Endothelial cell of umbilical vein (primary cell): ENCODE measurements around the gene ADAMTS14. TPM values are rescaled to one million over a fixed set of nuclear protein-coding genes. Genes with fewer than 3 reads are reported as not detected.

ENCODE experiments used
- BruUV-seq: library from RNA; stranded (reverse); fragments of 400-500 nt; replicated peaks from 2 replicates; lab custom pipeline; 2021; lab: Mats Ljungman, UMichigan
- CTCF ChIA-PET: fragments of 300-600, 350-600 bp; sonication (Branson Sonifier 250); formaldehyde crosslinking; loops from one replicate; lab custom pipeline; 2021; ENCODE audit warnings: antibody characterized with exemption, inconsistent platforms; lab: Charles Lee
- POLR2A ChIA-PET: fragments of 300-600, 350-600 bp; sonication (Branson Sonifier 250); formaldehyde crosslinking; loops from one replicate; lab custom pipeline; 2021; ENCODE audit warnings: antibody characterized with exemption, inconsistent platforms; lab: Charles Lee
- DNase-seq: peaks from one replicate; pipeline ENCODE4 v3.0.0-alpha.2; 2011; ENCODE audit warnings: low read depth, low spot score
- FAIRE-seq: peaks from 2 replicates; lab custom pipeline; 2011; peaks lifted over from hg19 to GRCh38; lab: Jason Lieb, UNC
- H2AFZ ChIP-seq: 2 replicates; pipeline ENCODE4 v1.6.0; 2012; ENCODE audit warnings: low read depth, low read length, control low read depth, inconsistent platforms
- H3K27ac ChIP-seq: 2 replicates; pipeline ENCODE4 v1.5.1; 2011; ENCODE audit warnings: low read depth, mild to moderate bottlenecking, control low read depth, low read length, moderate library complexity; ENCODE audit not compliant: insufficient read depth
- H3K27me3 ChIP-seq, 2 experiments: 2 replicates each; pipeline versions ENCODE4 v1.6.0 to v1.6.1; 2011; ENCODE audit warnings: low read length in 2 of 2, mixed read lengths in 1 of 2; ENCODE audit not compliant: control insufficient read depth in 2 of 2, insufficient read depth in 2 of 2
- H3K36me3 ChIP-seq, 2 experiments: 2 replicates in 1 of 2; 3 replicates in 1 of 2; pipeline ENCODE4 v1.5.1; 2011; ENCODE audit warnings: low read length in 2 of 2, mild to moderate bottlenecking in 1 of 2, moderate library complexity in 1 of 2; ENCODE audit not compliant: control insufficient read depth in 2 of 2, insufficient read depth in 2 of 2; ENCODE audit errors: extremely low read depth in 1 of 2
- H3K4me1 ChIP-seq: 3 replicates; pipeline ENCODE4 v1.5.1; 2011; ENCODE audit warnings: mild to moderate bottlenecking, low read length; ENCODE audit not compliant: control insufficient read depth, insufficient read depth; ENCODE audit errors: extremely low read depth
- H3K4me2 ChIP-seq: 2 replicates; pipeline ENCODE4 v1.6.1; 2011; ENCODE audit warnings: low read length, control low read depth, mixed read lengths; ENCODE audit not compliant: insufficient read depth
- H3K4me3 ChIP-seq, 3 experiments: fragments of 200-600 bp in 1 of 3; sonication (generic), shearing (Covaris generic) in 1 of 3; replicated peaks in 1 of 3; 2 replicates each; pipeline ENCODE4 v1.5.1; 2011 to 2016; ENCODE audit warnings: control low read depth in 3 of 3, low read length in 3 of 3, mild to moderate bottlenecking in 2 of 3, inconsistent platforms in 1 of 3, low read depth in 1 of 3, moderate library complexity in 1 of 3; ENCODE audit not compliant: insufficient read depth in 1 of 3
- H3K79me2 ChIP-seq: 2 replicates; pipeline ENCODE4 v1.6.0; 2012; ENCODE audit warnings: low read length, inconsistent platforms; ENCODE audit not compliant: control insufficient read depth, insufficient read depth
- H3K9ac ChIP-seq: replicated peaks from 2 replicates; pipeline ENCODE3; 2011; ENCODE audit warnings: low read length, control low read depth; ENCODE audit not compliant: insufficient read depth; ENCODE audit errors: extremely low read depth
- H3K9me1 ChIP-seq: replicated peaks from 3 replicates; pipeline ENCODE4 v1.6.0; 2011; ENCODE audit warnings: mild to moderate bottlenecking, low read length; ENCODE audit not compliant: control insufficient read depth, insufficient read depth; ENCODE audit errors: extremely low read depth
- H3K9me3 ChIP-seq: replicated peaks from 2 replicates; pipeline ENCODE4 v1.5.1; 2012; ENCODE audit warnings: low read length, inconsistent platforms; ENCODE audit not compliant: control insufficient read depth, insufficient read depth
- H4K20me1 ChIP-seq: replicated peaks from 2 replicates; pipeline ENCODE3; 2011; ENCODE audit warnings: mild to moderate bottlenecking, low read length; ENCODE audit not compliant: control insufficient read depth, insufficient read depth; ENCODE audit errors: extremely low read depth
- CTCF ChIP-seq, 2 donors: IDR thresholded peaks; 1 replicate in 1 of 2; 2 replicates in 1 of 2; pipeline ENCODE4 v1.5.1; 2011; ENCODE audit warnings: low read length in 2 of 2, mild to moderate bottlenecking in 2 of 2, moderate library complexity in 2 of 2, control low read depth in 1 of 2, inconsistent platforms in 1 of 2, low read depth in 1 of 2; ENCODE audit not compliant: insufficient read depth in 1 of 2; ENCODE audit errors: extremely low read depth in 1 of 2
- FOS ChIP-seq: IDR thresholded peaks from 2 replicates; pipeline ENCODE4 v1.6.1; 2011; ENCODE audit warnings: mild to moderate bottlenecking, low read length, moderate library complexity, borderline replicate concordance; ENCODE audit not compliant: insufficient read depth
- JUN ChIP-seq: IDR thresholded peaks from 2 replicates; pipeline ENCODE4 v1.6.1; 2011; ENCODE audit warnings: borderline replicate concordance, low read depth; ENCODE audit not compliant: insufficient read length, insufficient read depth
- MAX ChIP-seq: IDR thresholded peaks from 2 replicates; pipeline ENCODE4 v1.6.1; 2011; ENCODE audit not compliant: insufficient read depth, insufficient read length
- MYC ChIP-seq: IDR thresholded peaks from one replicate; pipeline ENCODE4 v1.6.1; 2011; ENCODE audit warnings: mild to moderate bottlenecking, low read depth, low read length
- POLR2AphosphoS5 ChIP-seq: IDR thresholded peaks from 2 replicates; pipeline ENCODE4 v1.6.1; 2012; ENCODE audit warnings: low read depth, mild to moderate bottlenecking, control low read depth, low read length, moderate library complexity; ENCODE audit not compliant: insufficient read depth
- dilution Hi-C: fragments of 300-500 bp; cut with MboI; formaldehyde crosslinking; loops from one replicate; pipeline ENCODE4 v1.15.0; 2019; ENCODE audit warnings: low sequenced_read_pairs; ENCODE audit not compliant: extremely low pct_ligation_motif_present
- intact Hi-C: fragments of 100-400 bp; cut with micrococcal nuclease; formaldehyde crosslinking; loops from one replicate; pipeline ENCODE4 v1.10.0; 2022
- polyA plus RNA-seq, 4 experiments: library from polyadenylated mRNA; depleted of rRNA in 3 of 4; stranded (reverse) in 3 of 4; unstranded in 1 of 4; fragments of >200 nt; gene quantifications; 2 replicates each; pipeline versions ENCODE4 v1.2.1 to v1.2.3, GENCODE V29; 2011 to 2012; ENCODE audit warnings: missing spikeins in 1 of 4
- total RNA-seq: library from RNA; stranded (reverse); gene quantifications from 2 replicates; pipeline ENCODE4 v1.2.3, GENCODE V29; 2021

The ADAMTS14 gene
- total and polyA plus RNA-seq, 2 donors (not counting 3 experiments of a cell fraction or from before 2014, with no cell fraction given) = not detected

GRCh38 chr10:70750156-70750703 lies 77.9 kb downstream of the ADAMTS14 start:
- peaks cover 0 to 3% of the 10 kb centered on the region in 2 experiments for H3K27me3 ChIP-seq
- ChIA-PET CTCF (interaction anchor here (1.2 kb wide), 1 partner anchor 8 kb away, joined by 3 read pairs; no protein-coding TSS in a partner anchor), POLR2A (no interaction called here)
- H3K9ac ChIP-seq = no peak overlapping the region
- no TSS peak for BruUV-seq
- H2AFZ ChIP-seq = no peak overlapping the region
- DNase-seq (no peak), FAIRE-seq (no peak)
- no peaks in the 10 kb centered on the region for H4K20me1 ChIP-seq
- intact Hi-C loops (no loop called here), dilution Hi-C loops (no loop called here)
- H3K4me3 ChIP-seq = no peak overlapping the region
- no peaks in the 10 kb centered on the region for H3K9me1 ChIP-seq
- H3K27ac ChIP-seq = no peak overlapping the region
- H3K4me1 ChIP-seq = no peaks in the 10 kb centered on the region
- H3K9me3 ChIP-seq = no peaks in the 10 kb centered on the region
- no peak overlapping the region for H3K4me2 ChIP-seq
- TF ChIP-seq JUN (no peak), POLR2AphosphoS5 (no peak), FOS (no peak), MYC (no peak), CTCF (IDR thresholded peaks at IDR 0.05; ENCODE audit: extremely low read depth in 1 of 2, insufficient read depth in 1 of 2, low read depth in 1 of 2, low read length in 2 of 2) (no peak), MAX (no peak)
- no peaks in the 10 kb centered on the region for H3K79me2 ChIP-seq
- H3K36me3 ChIP-seq = no peaks in the 10 kb centered on the region
